Activated CD8-positive, alpha-beta memory T cell treated with anti-CD3 and anti-CD28 coated beads, Interleukin-2, amount 50 U/mL, for 24 hours (primary cell): ENCODE results near the gene STAT4.
"Not testable (repeated sequence)": the region's sequence is repeated elsewhere in the genome, so short reads cannot be mapped to it uniquely, and the experiment has no call there.

Source experiments
- DNase-seq: peaks from one replicate; pipeline ENCODE4 v3.0.0-alpha.2; 2020; ENCODE audit errors: extremely low read depth

STAT4 gene

GRCh38 chr2:190995315-190995714, 155.5 kb downstream of the STAT4 start:
- not testable (repeated sequence) for DNase-seq

DNA sequence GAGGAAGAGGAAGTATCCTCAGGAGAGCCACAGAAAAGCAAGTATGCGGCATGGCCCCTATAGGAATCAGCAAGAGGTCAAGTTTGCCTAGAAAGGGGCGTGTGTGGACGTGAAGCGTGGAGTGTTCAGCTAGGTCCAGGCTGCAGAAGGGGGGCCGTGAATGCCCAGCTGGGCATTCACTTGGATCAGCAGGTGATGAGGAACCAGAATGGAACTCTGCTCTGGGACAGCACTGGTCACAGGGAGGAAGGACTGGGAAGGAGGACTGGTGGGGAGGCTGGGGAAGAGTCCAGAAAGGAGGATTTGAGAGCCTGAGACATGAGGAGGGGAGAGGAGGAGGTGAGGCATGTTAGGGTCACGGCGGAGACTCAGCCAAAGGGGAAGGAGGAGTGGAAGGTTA, 156.6 kb downstream of the STAT4 start:
- DNase-seq: no peak

- DNase-seq: no peak
These were observed 157.5 kb downstream of the STAT4 start for GRCh38 chr2:190993292-190993643.

DNA sequence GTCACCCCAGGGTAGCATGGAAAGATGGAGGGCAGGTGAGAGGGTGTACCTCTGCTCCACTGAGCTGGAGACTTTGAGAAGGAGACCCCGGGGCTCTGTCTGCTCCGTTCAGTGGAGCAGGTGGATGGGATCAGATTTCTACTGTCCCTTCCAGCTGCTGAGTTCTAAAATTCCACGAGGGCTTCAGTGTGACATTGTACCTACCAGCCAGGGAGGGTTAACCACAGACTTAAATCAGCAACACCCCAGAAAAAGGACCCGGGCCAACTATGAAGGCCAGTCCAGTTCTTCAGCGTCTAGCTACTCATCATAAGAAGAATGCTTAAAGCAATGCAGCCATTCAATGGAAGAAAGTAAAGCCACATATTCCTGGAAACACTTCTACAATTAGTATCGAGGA, 160.7 kb downstream of the STAT4 start:
- no peak for DNase-seq

DNA sequence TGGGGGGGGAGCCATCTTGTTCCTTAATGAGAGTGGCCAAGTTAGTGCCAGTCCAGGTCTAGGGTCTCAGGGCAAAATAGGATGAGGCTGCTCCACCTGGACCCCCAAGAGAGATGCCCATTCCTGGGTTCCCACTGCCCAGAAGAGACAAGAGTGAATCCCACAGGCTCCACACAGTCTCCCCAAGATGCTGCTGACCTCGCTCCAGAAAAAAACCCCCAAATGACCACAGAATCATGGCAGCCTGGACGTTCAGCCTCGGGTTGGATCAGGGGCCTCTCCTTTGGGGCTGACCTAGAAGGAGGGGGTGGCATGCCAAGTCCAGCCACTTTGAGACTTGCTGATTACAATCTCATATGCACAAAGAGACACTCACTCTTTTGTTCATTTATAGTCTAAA, 161.9 kb downstream of the STAT4 start:
- no peak for DNase-seq

DNA sequence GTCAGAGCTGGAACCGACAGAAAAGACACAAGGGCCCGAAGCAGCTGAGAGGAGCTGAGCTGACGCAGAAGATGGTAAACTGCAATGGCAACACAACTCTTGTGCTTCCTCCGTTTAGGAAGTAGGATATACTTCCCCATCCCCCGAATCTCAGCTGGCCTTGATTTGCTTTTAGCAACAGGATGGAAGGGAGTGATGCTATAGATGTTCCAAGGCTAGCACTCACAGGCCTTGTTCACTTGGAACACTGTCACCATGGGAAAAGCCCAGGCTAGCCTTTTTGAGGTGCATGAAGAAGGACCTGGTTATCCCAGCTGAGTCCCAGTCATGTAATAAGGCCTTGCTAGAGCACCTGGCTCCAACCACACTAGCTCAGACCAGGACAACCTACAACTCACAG, 162.9 kb downstream of the STAT4 start:
- DNase-seq: no peak

- no peak for DNase-seq
These were observed 163.7 kb downstream of the STAT4 start for GRCh38 chr2:190987116-190987515.

DNA sequence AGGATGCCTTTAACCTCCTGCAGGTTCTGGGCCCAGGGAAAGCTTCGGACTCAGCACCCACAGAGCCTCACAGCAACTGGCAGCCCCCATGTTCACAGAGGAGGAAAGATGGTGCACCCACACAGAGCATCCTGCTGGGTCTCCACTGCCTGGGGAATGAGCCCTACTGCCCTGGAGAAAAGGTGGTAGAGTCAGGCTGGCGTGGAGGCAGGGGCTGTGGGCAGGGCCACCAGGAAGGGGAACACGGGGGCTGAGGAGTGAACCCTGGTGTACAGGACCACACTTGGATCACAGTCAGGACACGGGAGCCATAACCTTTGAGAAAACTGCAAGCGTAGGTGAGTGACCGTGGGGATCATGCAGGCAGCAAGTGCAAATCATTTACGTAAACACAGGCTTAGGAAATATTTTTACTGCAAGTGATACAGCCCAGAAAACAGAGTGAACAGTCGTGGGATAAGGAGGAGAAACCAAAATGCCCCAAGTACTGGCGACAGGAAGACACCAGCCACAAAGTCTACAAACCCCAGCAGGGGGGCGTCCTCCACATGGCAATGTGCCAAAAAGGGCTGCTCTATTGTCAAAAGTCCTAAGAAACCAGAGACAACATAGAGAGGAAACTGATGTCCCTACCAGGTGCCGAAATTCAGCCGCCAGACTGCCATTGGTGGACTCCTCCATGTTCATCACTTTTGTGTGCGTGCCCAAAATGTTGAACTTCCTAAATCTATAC, 164.4 kb downstream of the STAT4 start:
- no peak for DNase-seq

DNA sequence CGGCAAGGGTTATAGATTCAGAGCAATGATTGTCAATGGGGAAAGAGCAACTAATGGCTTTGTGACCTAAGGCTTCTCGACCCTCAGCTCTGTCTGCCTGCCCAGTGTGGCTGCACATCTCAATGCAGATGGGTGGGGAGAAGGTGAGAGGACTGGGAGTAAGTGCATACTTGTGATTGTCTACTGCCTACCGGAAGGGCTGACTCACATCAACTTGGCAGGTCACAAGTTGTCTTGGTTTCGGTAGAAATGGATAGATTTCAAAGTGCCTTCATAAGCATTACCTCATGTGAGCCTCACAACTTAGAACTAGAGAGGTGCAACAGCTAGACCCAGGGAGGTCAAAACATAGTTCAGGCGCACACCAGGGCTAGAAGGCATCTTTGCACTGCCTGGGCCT, 166.2 kb downstream of the STAT4 start:
- no peak for DNase-seq

DNA sequence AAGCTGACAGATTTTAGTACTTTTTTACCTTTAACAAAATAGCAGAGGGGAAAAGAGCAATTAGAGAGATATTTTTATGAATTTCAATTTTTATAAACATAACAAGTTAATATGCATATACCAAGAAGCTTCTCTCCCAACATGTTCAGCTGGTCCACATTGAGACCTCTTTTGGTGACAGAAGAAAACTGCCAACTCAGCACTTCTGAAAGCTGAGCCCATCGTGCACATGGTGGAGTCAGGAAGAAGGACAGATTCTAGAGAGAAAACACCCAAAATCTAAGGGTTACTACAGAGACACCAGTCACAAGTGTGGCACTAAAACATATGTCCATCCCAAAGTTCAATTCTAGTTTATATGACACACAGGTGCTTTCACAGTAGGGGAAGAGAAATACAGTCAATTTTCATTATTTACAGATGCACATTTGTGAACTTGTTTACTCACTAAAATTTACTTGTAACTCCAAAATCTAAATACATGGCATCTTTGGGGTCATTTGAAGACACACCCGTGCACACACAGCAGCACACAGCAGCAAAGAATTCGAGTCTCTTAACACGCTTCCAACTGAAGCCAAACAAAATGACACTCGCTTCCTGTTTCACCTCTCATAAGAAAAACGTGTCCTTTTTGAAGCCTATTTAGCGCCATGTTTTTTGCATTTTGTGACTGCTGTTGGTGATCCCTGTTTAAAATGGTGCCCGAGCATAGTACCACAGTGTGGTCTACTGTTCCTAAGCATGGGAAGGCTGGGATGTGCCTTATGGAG, 168.3 kb downstream of the STAT4 start:
- DNase-seq: no peak

- DNase-seq: no peak
These were observed 169.1 kb downstream of the STAT4 start for GRCh38 chr2:190981733-190982132.

GRCh38 chr2:190981333-190981732, 169.5 kb downstream of the STAT4 start:
- DNase-seq: no peak

DNA sequence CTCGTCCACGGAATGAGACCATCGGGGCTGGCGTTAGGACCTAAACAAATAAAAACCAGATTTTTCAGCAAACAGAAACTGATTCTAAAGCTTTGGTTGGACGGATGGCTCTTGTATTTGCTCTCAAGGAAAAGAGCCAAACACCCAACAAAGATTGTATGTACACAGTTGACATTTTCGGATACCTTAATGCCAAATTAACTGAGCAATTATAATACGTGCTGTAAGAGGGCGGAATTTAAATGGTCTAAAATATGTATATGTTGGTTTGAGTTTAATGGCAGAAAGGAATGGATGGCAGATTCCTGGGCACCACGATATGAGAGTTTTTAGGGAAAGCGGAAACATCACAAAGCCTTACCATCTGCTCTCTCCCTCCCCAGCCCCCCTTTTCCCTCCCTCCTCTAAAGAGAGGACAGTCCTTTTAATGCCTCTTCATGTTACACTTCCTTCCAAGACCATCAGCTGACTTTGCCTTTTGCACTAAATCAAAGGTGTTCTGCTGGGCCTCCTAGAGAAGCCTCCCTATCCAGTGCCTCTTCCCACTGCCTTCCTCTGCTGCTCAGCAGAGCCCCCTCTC, 170.1 kb downstream of the STAT4 start:
- DNase-seq: no peak

DNA sequence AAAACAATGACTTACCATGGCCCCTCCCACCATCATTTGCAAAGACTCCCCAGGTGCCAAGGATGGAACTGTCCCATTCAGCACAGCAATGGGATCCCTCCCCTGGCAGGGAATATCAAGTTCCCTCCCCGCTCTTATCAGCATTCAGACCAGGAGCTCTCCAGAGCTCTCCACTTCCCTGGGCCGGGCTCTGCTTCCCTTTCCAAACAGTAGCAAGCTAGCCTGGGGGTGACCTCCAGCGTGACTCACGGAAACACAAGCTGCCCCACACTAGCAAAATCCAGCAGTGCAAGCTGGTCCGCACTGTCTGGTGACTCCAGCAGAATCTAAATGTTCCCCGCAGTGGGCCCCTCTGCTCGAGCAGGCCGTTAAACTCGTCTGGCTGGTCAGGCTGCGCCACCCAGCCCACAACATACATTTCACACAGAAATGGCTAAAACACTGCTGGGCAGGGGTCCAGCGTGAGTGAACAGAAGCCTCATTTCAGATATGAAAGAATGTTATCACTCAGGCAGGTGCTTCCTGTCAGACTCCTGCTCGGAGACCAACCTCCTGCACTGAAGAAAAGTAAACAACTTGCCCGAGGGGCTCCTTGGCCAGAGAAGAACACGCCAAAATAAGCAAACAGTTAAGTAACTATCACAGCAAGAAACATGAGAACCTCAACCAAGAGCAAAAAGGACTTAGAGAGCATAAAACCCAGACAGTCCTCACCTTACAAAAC, 170.7 kb downstream of the STAT4 start:
- no peak for DNase-seq
